ENCODE results near the gene ADAMTS2. TPM values are rescaled to one million over a fixed set of nuclear protein-coding genes. Genes with fewer than 3 reads are reported as not detected.

The ADAMTS2 gene
- total and polyA plus RNA-seq, 2 experiments from 2014 or later, result 1.6 to 8.1 TPM

DNA sequence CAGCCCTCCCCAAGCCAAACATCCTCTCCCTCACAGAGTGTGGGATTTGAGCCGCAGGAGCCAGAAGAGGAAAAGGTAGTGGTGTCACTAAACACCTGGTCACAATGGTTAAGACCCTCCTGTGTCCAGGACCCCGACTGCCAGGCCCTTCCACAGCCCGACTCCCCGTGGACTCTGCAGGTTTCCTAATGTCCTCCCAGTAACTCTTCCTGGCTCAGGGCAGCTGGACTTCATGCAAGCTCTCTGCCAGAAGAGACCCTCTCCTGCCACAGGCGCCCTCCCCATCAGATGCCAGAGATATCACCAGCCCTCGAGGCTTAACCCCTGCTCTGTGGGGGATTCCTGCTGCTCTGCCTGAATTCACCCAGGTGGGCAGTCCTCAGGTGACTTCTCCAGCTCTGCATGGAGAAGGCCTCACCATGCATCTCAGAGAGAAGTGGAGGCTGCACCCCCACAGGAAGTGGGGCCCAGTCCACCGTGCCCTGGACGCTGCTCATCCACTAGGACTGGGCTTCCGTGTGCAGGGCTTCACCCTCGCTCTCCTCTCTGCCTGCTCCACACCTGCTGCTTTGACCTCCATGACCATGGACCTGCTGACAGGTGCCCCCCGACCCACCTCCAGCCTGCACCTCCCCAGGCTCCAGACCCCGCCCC, 111.2 kb downstream of the ADAMTS2 start (continued):
- no peak for TF ChIP-seq REST (IDR thresholded peaks at IDR 0.05; ENCODE audit: unreplicated experiment)
- no peak for TF ChIP-seq ZNF331 (CRISPR knock-in tag; IDR thresholded peaks at IDR 0.05; ENCODE audit: low read depth)

- Histone ChIP-seq H3K4me2 (no peak overlapping the region), H3K27me3 (ENCODE audit: insufficient read depth) (no peaks in the 10 kb centered on the region), H3F3A (replicated peaks; ENCODE audit: low read depth) (no peaks in the 10 kb centered on the region), H3K9me2 (ENCODE audit: insufficient read depth) (no peaks in the 10 kb centered on the region), H3K79me2 (replicated peaks; ENCODE audit: insufficient read depth) (no peaks in the 10 kb centered on the region), H2AFZ (no peak overlapping the region), H4K20me1 (replicated peaks; ENCODE audit: insufficient read depth) (no peaks in the 10 kb centered on the region), H3K4me3 (no peak overlapping the region), H3K27ac (ENCODE audit: low read depth) (no peak overlapping the region), H3K4me1 (ENCODE audit: insufficient read depth) (peaks cover 5% of the 10 kb centered on the region), H3K36me3 (ENCODE audit: insufficient read depth) (no peaks in the 10 kb centered on the region)
- DNase-seq (ENCODE audit: low spot score), result no peak
- Mint-ChIP-seq H3K36me3 (ENCODE audit: low read depth) (peaks cover under 1% of the 10 kb centered on the region; the same call in 1 of the 3 replicates), H3K27me3 (ENCODE audit: insufficient read depth, low read depth, poor library complexity) (peaks cover 7% of the 10 kb centered on the region), H3K27ac (no peak overlapping the region), H3K4me1 (peaks cover 34% of the 10 kb centered on the region), H3K9me3 (0 out of 3 replicates have a peak, but pooled peaks cover under 1% of the 10 kb centered on the region), H3K4me3 (no peak overlapping the region)
- no peak for ATAC-seq
- TF ChIP-seq NANOG (IDR thresholded peaks at IDR 0.05; ENCODE audit: borderline replicate concordance) (no peak), JUNB (IDR thresholded peaks at IDR 0.05; ENCODE audit: unreplicated experiment) (no peak), EZH2phosphoT487 (IDR thresholded peaks at IDR 0.05; ENCODE audit: unreplicated experiment) (no peak), REST (IDR thresholded peaks at IDR 0.05; ENCODE audit: unreplicated experiment) (no peak), STAT1 (IDR thresholded peaks at IDR 0.05; ENCODE audit: unreplicated experiment) (no peak), ZNF114 (CRISPR knock-in tag; IDR thresholded peaks at IDR 0.05) (no peak), POLR2AphosphoS5 (IDR thresholded peaks at IDR 0.05; ENCODE audit: low read depth) (no peak)
- TF ChIP-seq, protein P1, sequence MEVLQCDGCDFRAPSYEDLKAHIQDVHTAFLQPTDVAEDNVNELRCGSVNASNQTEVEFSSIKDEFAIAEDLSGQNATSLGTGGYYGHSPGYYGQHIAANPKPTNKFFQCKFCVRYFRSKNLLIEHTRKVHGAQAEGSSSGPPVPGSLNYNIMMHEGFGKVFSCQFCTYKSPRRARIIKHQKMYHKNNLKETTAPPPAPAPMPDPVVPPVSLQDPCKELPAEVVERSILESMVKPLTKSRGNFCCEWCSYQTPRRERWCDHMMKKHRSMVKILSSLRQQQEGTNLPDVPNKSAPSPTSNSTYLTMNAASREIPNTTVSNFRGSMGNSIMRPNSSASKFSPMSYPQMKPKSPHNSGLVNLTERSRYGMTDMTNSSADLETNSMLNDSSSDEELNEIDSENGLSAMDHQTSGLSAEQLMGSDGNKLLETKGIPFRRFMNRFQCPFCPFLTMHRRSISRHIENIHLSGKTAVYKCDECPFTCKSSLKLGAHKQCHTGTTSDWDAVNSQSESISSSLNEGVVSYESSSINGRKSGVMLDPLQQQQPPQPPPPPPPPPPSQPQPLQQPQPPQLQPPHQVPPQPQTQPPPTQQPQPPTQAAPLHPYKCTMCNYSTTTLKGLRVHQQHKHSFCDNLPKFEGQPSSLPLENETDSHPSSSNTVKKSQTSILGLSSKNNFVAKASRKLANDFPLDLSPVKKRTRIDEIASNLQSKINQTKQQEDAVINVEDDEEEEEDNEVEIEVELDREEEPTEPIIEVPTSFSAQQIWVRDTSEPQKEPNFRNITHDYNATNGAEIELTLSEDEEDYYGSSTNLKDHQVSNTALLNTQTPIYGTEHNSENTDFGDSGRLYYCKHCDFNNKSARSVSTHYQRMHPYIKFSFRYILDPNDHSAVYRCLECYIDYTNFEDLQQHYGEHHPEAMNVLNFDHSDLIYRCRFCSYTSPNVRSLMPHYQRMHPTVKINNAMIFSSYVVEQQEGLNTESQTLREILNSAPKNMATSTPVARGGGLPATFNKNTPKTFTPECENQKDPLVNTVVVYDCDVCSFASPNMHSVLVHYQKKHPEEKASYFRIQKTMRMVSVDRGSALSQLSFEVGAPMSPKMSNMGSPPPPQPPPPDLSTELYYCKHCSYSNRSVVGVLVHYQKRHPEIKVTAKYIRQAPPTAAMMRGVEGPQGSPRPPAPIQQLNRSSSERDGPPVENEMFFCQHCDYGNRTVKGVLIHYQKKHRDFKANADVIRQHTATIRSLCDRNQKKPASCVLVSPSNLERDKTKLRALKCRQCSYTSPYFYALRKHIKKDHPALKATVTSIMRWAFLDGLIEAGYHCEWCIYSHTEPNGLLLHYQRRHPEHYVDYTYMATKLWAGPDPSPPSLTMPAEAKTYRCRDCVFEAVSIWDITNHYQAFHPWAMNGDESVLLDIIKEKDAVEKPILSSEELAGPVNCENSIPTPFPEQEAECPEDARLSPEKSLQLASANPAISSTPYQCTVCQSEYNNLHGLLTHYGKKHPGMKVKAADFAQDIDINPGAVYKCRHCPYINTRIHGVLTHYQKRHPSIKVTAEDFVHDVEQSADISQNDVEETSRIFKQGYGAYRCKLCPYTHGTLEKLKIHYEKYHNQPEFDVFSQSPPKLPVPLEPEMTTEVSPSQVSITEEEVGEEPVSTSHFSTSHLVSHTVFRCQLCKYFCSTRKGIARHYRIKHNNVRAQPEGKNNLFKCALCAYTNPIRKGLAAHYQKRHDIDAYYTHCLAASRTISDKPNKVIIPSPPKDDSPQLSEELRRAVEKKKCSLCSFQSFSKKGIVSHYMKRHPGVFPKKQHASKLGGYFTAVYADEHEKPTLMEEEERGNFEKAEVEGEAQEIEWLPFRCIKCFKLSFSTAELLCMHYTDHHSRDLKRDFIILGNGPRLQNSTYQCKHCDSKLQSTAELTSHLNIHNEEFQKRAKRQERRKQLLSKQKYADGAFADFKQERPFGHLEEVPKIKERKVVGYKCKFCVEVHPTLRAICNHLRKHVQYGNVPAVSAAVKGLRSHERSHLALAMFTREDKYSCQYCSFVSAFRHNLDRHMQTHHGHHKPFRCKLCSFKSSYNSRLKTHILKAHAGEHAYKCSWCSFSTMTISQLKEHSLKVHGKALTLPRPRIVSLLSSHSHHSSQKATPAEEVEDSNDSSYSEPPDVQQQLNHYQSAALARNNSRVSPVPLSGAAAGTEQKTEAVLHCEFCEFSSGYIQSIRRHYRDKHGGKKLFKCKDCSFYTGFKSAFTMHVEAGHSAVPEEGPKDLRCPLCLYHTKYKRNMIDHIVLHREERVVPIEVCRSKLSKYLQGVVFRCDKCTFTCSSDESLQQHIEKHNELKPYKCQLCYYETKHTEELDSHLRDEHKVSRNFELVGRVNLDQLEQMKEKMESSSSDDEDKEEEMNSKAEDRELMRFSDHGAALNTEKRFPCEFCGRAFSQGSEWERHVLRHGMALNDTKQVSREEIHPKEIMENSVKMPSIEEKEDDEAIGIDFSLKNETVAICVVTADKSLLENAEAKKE (CRISPR knock-in tag; IDR thresholded peaks at IDR 0.05), result no peak
These were observed 113.0 kb downstream of the ADAMTS2 start for GRCh38 chr5:179232091-179232735.

All from GM23338 (cell line).